ENCODE data around the gene FLNB.
A peak's percentile ranks its signal among the peaks of the same experiment; 100 is the strongest.

FLNB gene

DNA sequence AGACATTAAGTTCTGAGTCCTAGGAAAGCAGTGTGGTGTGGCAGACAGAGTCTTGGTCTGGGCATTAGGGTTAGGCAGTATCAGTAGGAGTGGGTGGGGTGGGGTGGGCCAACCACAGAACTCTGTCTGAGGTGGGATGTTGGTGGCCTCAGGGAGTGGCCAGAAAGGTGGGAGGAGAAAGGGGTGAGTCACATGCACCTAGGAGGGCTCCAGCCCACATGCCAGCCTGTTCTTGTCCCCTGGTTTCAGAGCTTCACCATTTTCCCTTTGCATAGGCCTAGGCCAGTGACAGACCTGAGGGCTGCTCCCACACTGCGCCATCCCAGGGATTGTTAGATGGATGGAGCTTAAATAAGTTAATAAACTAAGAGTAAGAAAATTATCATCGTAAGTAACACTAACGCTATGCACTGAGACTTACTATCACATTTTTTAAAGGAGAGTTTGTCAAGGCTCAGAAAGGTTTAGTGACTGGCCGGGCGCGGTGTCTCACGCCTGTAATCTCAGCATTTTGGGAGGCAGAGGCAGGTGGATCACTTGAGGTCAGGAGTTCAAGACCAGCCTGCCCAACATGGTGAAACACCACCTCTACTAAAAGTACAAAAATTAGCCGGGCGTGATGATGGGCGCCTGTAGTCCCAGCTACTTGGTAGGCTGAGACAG, 168.7 kb downstream of the FLNB start:
- ATAC-seq = peak; percentile 4; the same call in 1 of the 3 replicates
- TF ChIP-seq ISL1 (CRISPR knock-in tag; IDR thresholded peaks at IDR 0.05) (no peak), PPARA (CRISPR knock-in tag; IDR thresholded peaks at IDR 0.05; ENCODE audit: borderline replicate concordance) (no peak), CSDC2 (CRISPR knock-in tag; IDR thresholded peaks at IDR 0.05) (no peak), BACH2 (CRISPR knock-in tag; IDR thresholded peaks at IDR 0.05; ENCODE audit: borderline replicate concordance) (no peak), ZNF70 (CRISPR knock-in tag; IDR thresholded peaks at IDR 0.05) (no peak), TCF4 (CRISPR knock-in tag; IDR thresholded peaks at IDR 0.05; ENCODE audit: borderline replicate concordance) (no peak), RARB (CRISPR knock-in tag; IDR thresholded peaks at IDR 0.05) (no peak), ZC3H10 (CRISPR knock-in tag; IDR thresholded peaks at IDR 0.05) (no peak)
- TF ChIP-seq, protein P1, sequence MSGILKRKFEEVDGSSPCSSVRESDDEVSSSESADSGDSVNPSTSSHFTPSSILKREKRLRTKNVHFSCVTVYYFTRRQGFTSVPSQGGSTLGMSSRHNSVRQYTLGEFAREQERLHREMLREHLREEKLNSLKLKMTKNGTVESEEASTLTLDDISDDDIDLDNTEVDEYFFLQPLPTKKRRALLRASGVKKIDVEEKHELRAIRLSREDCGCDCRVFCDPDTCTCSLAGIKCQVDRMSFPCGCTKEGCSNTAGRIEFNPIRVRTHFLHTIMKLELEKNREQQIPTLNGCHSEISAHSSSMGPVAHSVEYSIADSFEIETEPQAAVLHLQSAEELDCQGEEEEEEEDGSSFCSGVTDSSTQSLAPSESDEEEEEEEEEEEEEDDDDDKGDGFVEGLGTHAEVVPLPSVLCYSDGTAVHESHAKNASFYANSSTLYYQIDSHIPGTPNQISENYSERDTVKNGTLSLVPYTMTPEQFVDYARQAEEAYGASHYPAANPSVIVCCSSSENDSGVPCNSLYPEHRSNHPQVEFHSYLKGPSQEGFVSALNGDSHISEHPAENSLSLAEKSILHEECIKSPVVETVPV (CRISPR knock-in tag; IDR thresholded peaks at IDR 0.05) = no peak

DNA sequence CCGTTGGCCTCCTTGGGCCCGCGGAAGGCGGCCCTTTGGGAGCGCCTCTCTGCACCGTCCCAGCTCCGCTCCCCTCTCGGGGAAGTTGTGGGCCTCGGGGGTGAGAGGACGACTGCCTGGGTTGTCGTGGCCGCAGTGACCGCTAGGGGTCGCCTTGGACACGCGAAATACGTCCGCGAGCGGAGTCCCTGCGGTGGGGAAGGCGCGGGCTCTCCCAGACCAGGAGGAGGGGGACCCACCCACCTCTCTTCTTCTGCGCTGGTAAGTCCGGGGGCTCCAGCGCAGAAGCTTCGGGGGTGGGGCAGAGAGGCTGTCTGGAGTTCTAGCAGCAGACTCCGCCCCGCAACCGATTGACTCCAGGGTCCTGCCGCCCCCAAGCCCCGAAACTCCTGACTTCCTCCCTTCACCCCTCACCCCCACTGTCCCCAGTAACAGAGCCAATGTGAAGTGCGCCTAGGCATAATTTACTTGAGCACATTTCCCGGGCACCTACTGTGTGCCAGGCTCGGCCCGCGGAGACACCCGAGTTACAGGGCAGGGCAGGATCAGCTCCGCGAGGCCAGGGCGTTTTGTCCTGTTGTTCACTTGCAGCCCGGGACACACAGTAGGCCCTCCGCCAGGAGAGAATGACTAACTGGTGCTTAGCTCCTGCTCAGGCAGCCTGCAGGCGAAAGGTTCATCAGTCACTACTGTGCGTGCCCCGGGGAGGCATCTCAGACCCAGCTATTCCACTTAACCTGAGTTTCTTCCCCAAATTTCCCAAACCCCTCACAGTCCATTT, 169.7 kb downstream of the FLNB start:
- peak; percentile 87 for ATAC-seq

DNA sequence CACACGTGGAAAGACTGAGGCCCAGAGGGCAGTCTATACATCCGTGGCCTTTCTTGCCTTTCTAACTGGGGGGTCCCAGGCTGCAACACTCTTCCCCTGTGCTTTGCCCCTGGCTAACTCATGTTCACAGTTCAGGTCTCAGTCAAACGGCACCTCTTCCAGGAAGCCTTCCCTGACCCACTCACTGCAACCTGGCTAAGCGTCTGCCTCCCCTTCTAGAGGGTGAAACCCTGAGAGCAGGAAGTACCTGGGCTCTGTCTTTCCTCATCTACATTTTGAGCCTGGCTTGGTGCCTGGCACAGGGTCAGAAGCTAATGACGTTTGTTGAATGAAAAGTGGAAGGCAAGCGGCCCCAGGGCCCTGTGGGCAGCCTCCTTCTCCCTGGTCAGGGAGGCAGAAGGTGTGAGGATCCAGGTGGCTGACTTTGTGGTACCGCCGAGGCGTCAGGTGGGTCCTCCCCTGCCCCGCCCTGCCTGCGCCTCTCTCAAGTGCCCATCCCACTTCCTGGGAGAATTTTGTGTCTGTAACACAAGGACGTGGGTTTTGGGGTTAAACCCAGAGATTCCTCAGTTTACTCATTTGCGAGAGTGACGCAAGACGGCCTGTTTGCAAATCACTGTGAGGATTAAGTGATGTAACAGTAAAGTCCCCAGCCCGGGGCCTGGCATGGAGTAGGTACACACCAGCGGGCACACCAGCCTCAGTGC, 170.5 kb downstream of the FLNB start:
- TF ChIP-seq ZNF70 (CRISPR knock-in tag; IDR thresholded peaks at IDR 0.05) (no peak), ZNF8 (CRISPR knock-in tag; IDR thresholded peaks at IDR 0.05) (no peak), ZC3H10 (CRISPR knock-in tag; IDR thresholded peaks at IDR 0.05) (no peak), PPARA (CRISPR knock-in tag; IDR thresholded peaks at IDR 0.05; ENCODE audit: borderline replicate concordance) (no peak), SNAI2 (CRISPR knock-in tag; IDR thresholded peaks at IDR 0.05) (no peak), BACH2 (CRISPR knock-in tag; IDR thresholded peaks at IDR 0.05; ENCODE audit: borderline replicate concordance) (no peak), ZFP3 (CRISPR knock-in tag; IDR thresholded peaks at IDR 0.05) (no peak), OSR1 (CRISPR knock-in tag; IDR thresholded peaks at IDR 0.05) (no peak), CSDC2 (CRISPR knock-in tag; IDR thresholded peaks at IDR 0.05) (no peak)
- no peak for ATAC-seq

More for the DNA sequence above, 169.7 kb downstream of the FLNB start:
- 0 out of 2 replicates have a peak, but pooled peaks have one; percentile 34 for TF ChIP-seq ESRRG (CRISPR knock-in tag; IDR thresholded peaks at IDR 0.05)
- TF ChIP-seq ZNF565 (CRISPR knock-in tag; conservative IDR thresholded peaks at IDR 0.05; ENCODE audit: low read depth) = peak; percentile 25; the same call in 1 of the 2 replicates
- TF ChIP-seq, protein P1 (CRISPR knock-in tag; IDR thresholded peaks at IDR 0.05) = peak; percentile 16; the same call in 1 of the 2 replicates
- no peak for TF ChIP-seq ISL1 (CRISPR knock-in tag; IDR thresholded peaks at IDR 0.05)
- TF ChIP-seq TCF4 (CRISPR knock-in tag; IDR thresholded peaks at IDR 0.05; ENCODE audit: borderline replicate concordance) = no peak
- TF ChIP-seq ZFP30 (CRISPR knock-in tag; IDR thresholded peaks at IDR 0.05) = peak; percentile 33; the same call in 1 of the 2 replicates
- TF ChIP-seq, protein P2, sequence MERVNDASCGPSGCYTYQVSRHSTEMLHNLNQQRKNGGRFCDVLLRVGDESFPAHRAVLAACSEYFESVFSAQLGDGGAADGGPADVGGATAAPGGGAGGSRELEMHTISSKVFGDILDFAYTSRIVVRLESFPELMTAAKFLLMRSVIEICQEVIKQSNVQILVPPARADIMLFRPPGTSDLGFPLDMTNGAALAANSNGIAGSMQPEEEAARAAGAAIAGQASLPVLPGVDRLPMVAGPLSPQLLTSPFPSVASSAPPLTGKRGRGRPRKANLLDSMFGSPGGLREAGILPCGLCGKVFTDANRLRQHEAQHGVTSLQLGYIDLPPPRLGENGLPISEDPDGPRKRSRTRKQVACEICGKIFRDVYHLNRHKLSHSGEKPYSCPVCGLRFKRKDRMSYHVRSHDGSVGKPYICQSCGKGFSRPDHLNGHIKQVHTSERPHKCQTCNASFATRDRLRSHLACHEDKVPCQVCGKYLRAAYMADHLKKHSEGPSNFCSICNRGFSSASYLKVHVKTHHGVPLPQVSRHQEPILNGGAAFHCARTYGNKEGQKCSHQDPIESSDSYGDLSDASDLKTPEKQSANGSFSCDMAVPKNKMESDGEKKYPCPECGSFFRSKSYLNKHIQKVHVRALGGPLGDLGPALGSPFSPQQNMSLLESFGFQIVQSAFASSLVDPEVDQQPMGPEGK (CRISPR knock-in tag; IDR thresholded peaks at IDR 0.05; ENCODE audit: borderline replicate concordance) = peak; percentile 7; the same call in 1 of the 2 replicates
- no peak for TF ChIP-seq SNAI2 (CRISPR knock-in tag; IDR thresholded peaks at IDR 0.05)

DNA sequence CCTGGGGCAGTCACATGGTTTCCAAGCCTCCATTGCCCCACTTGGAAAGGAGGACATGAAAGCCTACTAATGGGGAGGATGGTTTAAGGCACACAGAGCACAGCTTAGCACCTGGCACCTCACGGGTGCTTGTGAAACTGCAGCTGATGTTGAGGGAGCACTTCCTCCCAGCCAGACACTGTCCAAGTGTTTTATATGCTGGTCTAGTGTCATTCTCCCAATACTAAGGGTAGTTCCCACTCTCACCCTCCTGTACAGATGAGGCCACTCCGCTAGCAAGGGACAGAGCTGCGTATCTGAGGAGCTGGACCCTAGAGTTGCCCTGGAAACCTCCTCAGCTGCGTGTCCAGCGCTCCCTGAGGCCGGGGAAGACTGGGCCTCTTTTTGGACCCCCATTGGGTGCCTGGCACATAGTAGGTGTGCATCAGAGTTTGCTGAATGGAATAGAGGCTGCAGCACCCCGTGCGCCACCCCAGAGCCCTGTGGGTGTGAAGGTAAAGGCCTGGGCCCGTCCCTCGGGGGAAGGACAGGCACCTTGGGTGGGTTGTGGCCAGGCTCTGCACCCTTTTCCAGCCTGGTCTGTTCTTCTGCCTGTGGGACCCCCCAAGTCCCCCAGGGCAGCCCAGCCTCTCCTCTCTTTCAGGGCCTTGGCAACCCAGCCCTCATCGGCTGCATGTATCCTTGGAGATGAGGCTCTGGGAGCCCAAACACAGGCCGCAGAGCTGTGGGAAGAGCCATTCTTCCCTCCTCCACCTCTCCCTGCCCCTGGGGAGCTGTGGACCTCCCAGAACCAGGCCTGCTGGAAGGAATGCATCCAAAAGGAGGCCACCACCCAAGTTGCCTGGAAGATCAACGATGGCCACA, 171.2 kb downstream of the FLNB start:
- ATAC-seq = no peak
- TF ChIP-seq ZC3H10 (CRISPR knock-in tag; IDR thresholded peaks at IDR 0.05) (no peak), RARB (CRISPR knock-in tag; IDR thresholded peaks at IDR 0.05) (no peak), ESRRG (CRISPR knock-in tag; IDR thresholded peaks at IDR 0.05) (no peak), ISL1 (CRISPR knock-in tag; IDR thresholded peaks at IDR 0.05) (no peak), ARNTL (CRISPR knock-in tag; IDR thresholded peaks at IDR 0.05; ENCODE audit: borderline replicate concordance, low read depth) (no peak), CSDC2 (CRISPR knock-in tag; IDR thresholded peaks at IDR 0.05) (no peak), OSR1 (CRISPR knock-in tag; IDR thresholded peaks at IDR 0.05) (no peak)
- TF ChIP-seq, protein P3, sequence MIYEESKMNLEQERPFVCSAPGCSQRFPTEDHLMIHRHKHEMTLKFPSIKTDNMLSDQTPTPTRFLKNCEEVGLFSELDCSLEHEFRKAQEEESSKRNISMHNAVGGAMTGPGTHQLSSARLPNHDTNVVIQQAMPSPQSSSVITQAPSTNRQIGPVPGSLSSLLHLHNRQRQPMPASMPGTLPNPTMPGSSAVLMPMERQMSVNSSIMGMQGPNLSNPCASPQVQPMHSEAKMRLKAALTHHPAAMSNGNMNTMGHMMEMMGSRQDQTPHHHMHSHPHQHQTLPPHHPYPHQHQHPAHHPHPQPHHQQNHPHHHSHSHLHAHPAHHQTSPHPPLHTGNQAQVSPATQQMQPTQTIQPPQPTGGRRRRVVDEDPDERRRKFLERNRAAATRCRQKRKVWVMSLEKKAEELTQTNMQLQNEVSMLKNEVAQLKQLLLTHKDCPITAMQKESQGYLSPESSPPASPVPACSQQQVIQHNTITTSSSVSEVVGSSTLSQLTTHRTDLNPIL (CRISPR knock-in tag; IDR thresholded peaks at IDR 0.05; ENCODE audit: low read depth) = no peak
- TF ChIP-seq, protein P1 (CRISPR knock-in tag; IDR thresholded peaks at IDR 0.05) = no peak
- TF ChIP-seq, protein P4, sequence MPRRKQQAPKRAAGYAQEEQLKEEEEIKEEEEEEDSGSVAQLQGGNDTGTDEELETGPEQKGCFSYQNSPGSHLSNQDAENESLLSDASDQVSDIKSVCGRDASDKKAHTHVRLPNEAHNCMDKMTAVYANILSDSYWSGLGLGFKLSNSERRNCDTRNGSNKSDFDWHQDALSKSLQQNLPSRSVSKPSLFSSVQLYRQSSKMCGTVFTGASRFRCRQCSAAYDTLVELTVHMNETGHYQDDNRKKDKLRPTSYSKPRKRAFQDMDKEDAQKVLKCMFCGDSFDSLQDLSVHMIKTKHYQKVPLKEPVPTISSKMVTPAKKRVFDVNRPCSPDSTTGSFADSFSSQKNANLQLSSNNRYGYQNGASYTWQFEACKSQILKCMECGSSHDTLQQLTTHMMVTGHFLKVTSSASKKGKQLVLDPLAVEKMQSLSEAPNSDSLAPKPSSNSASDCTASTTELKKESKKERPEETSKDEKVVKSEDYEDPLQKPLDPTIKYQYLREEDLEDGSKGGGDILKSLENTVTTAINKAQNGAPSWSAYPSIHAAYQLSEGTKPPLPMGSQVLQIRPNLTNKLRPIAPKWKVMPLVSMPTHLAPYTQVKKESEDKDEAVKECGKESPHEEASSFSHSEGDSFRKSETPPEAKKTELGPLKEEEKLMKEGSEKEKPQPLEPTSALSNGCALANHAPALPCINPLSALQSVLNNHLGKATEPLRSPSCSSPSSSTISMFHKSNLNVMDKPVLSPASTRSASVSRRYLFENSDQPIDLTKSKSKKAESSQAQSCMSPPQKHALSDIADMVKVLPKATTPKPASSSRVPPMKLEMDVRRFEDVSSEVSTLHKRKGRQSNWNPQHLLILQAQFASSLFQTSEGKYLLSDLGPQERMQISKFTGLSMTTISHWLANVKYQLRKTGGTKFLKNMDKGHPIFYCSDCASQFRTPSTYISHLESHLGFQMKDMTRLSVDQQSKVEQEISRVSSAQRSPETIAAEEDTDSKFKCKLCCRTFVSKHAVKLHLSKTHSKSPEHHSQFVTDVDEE (CRISPR knock-in tag; IDR thresholded peaks at IDR 0.05) = no peak

All from SK-N-SH treated with all-trans-retinoic acid at 6 μM for 48 hours (cell line).